Measurements from ENCODE around the gene CAND2.
A peak's percentile ranks its signal among the peaks of the same experiment; 100 is the strongest.
"Not testable (repeated sequence)": the region's sequence is repeated elsewhere in the genome, so short reads cannot be mapped to it uniquely, and the experiment has no call there.

The CAND2 gene

DNA sequence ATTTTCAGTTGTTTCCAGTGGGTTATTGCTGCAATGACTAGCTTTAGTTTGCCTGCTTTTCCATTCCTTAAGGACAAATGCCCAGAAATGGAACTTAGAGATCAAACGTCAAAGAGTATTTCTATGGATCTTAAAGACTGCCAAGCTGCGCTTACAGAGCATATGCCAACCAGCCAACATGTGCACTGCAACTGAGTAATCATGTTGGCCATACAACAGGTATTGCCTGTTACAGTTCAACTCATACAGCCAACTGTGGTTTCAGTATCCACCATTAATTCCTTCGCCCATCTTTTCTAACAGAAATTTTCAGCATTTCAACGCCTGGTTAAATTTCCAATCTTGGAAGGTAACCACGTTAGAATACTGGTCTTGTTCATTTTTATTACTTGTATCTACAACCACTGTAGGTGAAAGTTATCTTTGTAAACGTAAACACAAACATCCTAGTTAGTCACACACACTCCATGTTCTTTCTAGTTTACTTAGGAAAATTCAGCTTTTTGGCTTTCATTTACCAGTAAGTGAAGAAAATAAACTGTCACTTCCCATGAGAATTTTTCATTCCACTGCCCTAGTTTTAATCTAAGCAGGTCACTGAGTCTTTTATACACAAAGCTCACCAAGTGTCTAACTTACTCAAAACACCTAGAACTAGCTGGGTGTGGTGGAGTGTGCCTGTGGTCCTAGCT lies 41.0 kb downstream of the CAND2 start:
- TF ChIP-seq, protein P1, sequence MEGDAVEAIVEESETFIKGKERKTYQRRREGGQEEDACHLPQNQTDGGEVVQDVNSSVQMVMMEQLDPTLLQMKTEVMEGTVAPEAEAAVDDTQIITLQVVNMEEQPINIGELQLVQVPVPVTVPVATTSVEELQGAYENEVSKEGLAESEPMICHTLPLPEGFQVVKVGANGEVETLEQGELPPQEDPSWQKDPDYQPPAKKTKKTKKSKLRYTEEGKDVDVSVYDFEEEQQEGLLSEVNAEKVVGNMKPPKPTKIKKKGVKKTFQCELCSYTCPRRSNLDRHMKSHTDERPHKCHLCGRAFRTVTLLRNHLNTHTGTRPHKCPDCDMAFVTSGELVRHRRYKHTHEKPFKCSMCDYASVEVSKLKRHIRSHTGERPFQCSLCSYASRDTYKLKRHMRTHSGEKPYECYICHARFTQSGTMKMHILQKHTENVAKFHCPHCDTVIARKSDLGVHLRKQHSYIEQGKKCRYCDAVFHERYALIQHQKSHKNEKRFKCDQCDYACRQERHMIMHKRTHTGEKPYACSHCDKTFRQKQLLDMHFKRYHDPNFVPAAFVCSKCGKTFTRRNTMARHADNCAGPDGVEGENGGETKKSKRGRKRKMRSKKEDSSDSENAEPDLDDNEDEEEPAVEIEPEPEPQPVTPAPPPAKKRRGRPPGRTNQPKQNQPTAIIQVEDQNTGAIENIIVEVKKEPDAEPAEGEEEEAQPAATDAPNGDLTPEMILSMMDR (IDR thresholded peaks at IDR 0.05; ENCODE audit: low read depth, low read length, missing control alignments) = no peak
- in situ Hi-C loops (cut with HindIII; ENCODE audit: low pct_ligation_motif_present, low sequenced_read_pairs) = no loop called here
- H3K27ac ChIP-seq = no peak overlapping the region
- H3K4me3 ChIP-seq (ENCODE audit: low read depth, low read length) = peak overlapping the region; percentile 3
- no peaks in the 10 kb centered on the region for H3K27me3 ChIP-seq (replicated peaks)
- no peak for DNase-seq
- peaks cover 85% of the 10 kb centered on the region for H3K36me3 ChIP-seq (replicated peaks)

DNA sequence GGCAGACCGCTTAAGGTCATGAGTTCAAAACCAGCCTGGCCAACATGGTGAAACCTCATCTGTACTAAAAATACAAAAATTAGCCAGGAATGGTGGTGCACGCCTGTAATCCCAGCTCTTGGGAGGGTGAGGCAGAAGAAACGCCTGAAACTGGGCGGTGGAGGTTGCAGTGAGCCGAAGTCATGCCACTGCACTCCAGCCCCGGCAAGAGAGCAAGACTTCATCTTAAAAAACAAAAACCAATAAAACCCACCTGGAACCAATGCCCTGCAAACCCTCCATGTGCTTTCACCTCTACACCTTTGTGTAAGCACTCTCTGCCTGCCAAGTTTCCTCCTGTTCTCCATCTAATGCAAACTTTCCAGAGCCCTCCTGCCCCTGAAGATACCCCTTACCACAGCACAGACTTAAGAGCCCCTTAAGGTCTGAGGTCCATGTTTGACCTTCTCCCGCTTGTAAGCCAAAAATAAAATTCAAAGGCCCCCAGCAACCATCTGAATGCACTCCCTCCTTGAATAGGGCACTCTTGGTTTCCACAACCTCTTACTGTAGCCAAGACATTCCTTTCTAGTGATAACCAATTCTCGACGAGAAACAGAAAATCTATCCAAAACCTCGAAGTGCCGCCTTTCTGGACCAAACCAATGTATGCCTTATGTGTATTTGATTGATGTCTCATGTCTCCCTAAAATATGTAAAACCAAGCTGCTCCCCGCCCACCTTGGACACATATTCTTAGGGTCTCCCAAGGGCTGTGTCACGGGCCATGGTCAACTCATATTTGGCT lies 41.9 kb downstream of the CAND2 start:
- peaks cover 76% of the 10 kb centered on the region for H3K36me3 ChIP-seq (replicated peaks)
- H3K27ac ChIP-seq = no peak overlapping the region
- TF ChIP-seq, protein P1 (IDR thresholded peaks at IDR 0.05; ENCODE audit: low read depth, low read length, missing control alignments) = no peak
- in situ Hi-C loops (cut with HindIII; ENCODE audit: low pct_ligation_motif_present, low sequenced_read_pairs) = no loop called here
- H3K4me3 ChIP-seq (ENCODE audit: low read depth, low read length) = peak overlapping the region; percentile 99
- DNase-seq = no peak
- H3K27me3 ChIP-seq (replicated peaks) = no peaks in the 10 kb centered on the region

DNA sequence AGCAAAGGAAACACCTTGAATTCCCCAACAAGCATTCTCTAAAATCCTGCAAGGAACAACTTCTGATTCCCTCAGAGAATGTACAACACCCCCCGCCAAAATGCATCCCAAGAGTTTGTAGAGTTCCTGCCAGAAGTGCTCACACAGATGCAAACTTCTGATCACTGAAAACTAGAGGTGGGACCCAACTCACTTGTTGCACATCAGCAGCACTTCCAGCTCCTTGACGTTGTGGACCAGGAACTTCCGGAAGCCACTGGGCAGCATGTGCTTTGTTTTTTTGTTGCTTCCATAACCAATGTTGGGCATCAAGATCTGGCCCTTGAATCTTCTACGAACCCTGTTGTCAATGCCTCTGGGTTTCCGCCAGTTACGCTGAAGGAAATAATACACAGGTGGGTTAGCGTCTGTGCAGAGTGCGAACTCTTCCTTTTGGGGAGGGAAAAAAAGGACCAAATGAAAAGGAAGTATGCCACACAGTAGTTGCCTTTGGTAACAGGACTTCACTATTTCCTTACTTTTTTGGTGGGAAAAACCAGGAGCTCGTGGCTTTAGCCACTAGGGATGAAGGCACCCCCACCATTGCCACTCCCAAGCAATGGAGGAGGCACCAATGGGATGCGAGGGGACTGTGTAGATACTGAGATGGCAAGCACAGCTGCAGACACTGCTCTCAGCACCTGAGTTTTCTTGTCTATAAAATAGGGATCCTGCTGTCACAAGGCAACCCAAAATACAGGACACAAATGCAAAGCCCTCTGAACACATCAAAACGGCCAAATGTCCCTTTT lies 42.9 kb downstream of the CAND2 start:
- TF ChIP-seq, protein P1 (IDR thresholded peaks at IDR 0.05; ENCODE audit: low read depth, low read length, missing control alignments) = no peak
- Histone ChIP-seq H3K4me3 (ENCODE audit: low read depth, low read length) (peak overlapping the region; percentile 99), H3K36me3 (replicated peaks) (peaks cover 66% of the 10 kb centered on the region), H3K27me3 (replicated peaks) (no peaks in the 10 kb centered on the region), H3K27ac (no peak overlapping the region)
- DNase-seq = no peak
- in situ Hi-C loops (cut with HindIII; ENCODE audit: low pct_ligation_motif_present, low sequenced_read_pairs) = no loop called here

DNA sequence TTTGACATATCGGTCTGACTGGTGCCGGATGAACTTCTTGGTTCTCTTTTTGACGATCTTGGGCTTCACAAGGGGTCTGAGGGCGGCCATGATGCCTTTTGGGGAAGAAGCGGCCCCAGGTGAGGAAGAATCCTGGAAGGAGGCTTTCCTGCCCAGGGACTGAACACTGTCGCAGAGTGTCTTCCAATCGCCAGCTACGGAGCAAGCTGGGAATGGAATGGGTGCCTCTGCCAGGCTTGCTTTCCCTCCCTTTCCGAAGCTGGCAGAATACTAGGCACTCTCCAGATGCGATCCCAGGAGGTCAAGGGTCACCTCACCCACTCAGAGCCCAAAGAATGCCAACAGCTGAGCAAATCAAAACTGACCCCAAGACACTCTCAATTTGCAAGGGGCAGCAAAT lies 43.7 kb downstream of the CAND2 start:
- peaks cover 58% of the 10 kb centered on the region for H3K36me3 ChIP-seq (replicated peaks)
- DNase-seq; H3K27me3 ChIP-seq (replicated peaks); in situ Hi-C loops (cut with HindIII; ENCODE audit: low pct_ligation_motif_present, low sequenced_read_pairs): not testable (repeated sequence)
- peak overlapping the region; percentile 98 for H3K27ac ChIP-seq
- peak overlapping the region; percentile 99 for H3K4me3 ChIP-seq (ENCODE audit: low read depth, low read length)

DNA sequence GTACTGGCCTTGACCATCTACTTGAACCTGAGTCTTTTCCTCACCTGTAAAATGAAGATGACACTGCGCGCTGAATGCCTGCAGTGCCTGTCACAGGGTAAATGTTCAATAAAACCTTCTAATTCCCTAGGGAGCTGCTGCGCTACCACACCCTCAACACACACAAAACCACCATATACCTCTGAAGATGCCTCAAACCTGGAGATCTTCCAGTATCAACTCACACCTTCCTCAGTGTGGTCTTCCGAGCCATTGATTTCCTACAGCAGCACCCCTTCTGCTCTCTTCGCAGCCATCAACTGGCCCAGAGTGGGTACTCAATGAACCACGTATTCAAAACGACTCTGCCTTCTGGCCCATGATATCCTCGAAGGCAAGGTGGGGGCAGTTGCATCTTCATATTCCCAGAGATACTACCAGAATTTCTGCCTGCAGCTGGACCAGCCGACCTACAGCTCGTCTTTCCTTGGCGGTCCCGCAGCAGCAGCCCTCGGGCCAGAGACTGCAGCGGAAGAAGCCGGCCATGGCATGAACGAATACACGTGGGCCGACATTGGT lies 44.2 kb downstream of the CAND2 start:
- peak overlapping the region; percentile 98 for H3K27ac ChIP-seq
- DNase-seq = peak; percentile 14
- H3K4me3 ChIP-seq (ENCODE audit: low read depth, low read length) = peak overlapping the region; percentile 99
- H3K36me3 ChIP-seq (replicated peaks) = peaks cover 53% of the 10 kb centered on the region
- H3K27me3 ChIP-seq (replicated peaks) = no peaks in the 10 kb centered on the region
- TF ChIP-seq, protein P1 (IDR thresholded peaks at IDR 0.05; ENCODE audit: low read depth, low read length, missing control alignments) = no peak
- in situ Hi-C loops (cut with HindIII; ENCODE audit: low pct_ligation_motif_present, low sequenced_read_pairs) = no loop called here

Data from brain microvascular endothelial cell (primary cell).